ENCODE measurements around the gene VIPR2. TPM values are rescaled to one million over a fixed set of nuclear protein-coding genes. Genes with fewer than 3 reads are reported as not detected.

The VIPR2 gene
- total RNA-seq, 1 donor from 2014 or later, result not detected

DNA sequence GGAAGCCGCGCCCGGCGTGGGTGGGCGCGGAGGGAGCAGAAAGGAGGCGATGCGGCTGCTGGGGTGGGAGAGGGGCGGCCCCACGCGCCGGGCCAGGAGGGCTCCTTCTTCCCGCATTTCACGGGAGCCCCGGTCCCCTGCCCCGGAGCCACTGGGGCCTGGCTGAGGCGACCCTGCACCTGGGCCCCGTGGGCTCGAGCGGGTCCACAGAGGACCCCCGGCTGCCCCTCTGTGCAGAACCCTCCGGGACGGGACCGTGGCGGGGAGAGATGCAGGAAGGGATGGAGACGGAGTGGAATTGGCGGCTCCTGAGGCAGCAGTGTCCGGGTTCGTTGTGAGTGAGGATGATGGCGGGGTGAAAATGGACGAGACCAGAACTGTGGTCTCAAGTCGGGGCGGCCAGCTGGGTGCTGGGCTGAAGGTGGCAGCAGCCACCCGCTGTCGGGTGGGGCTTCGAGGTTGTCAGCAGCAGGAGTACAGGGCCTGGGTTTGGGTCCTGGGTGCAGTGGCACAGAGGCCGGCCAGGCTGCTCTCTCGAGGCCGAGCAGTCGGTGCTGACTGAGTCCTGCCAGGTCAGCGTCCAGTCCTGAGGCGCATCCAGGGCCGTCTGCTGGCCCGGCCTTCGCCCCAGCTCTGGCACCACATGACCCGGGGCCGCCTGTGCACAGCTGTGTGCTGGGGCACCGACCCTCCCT, 80.4 kb downstream of the VIPR2 start:
- DNase-seq, result no peak

DNA sequence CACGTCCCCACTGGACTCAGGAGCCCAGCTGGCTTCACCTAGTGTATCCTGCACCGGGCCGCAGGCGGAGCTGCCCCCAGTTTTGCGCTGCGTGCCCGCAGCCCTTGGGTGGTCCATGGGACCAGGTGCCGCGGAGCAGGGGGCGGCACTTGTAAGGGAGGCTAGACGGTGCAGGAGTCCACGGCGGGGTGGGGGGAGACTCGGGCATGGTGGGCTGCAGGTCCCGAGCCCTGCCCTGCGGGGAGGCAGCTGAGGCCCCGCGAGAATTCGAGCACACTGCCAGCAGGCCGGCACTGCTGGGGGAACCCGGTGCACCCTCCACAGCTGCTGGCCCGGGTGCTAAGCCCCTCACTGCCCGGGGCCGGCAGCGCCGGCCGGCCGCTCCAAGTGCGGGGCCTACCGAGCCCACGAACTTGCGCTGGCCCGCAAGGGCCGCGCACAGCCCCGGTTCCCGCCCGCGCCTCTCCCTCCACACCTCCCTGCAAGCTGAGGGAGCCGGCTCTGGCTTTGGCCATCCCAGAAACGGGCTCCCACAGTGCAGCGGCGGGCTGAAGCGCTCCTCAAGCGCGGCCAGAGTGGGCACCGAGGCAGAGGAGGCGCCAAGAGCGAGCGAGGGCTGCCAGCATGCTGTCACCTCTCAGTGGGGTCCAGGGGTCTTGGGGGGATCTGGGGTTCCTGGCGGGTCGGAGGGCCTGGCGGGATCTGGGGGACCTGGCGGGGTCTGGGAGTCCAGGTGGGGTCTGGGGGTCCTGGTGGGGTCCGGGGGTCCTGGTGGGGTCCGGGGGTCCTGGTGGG, 81.4 kb downstream of the VIPR2 start:
- no peak for DNase-seq

DNA sequence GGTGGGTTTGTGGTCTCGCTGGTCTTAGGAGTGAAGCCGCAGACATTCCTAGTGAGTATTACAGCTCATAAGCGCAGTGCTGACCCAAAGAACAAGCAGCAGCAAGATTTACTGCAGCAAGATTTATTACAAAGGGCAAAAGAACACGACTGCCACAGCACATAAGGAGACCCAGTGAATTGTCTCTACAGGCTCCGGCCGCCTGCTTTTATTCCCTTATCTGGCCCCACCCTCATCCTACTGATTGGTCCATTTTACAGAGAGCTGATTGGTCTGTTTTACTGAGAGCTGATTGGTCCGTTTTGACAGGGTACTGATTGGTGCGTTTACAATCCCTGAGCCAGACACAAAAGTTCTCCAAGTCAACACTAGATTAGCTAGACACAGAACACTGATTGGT, 82.1 kb downstream of the VIPR2 start:
- no peak for DNase-seq

DNA sequence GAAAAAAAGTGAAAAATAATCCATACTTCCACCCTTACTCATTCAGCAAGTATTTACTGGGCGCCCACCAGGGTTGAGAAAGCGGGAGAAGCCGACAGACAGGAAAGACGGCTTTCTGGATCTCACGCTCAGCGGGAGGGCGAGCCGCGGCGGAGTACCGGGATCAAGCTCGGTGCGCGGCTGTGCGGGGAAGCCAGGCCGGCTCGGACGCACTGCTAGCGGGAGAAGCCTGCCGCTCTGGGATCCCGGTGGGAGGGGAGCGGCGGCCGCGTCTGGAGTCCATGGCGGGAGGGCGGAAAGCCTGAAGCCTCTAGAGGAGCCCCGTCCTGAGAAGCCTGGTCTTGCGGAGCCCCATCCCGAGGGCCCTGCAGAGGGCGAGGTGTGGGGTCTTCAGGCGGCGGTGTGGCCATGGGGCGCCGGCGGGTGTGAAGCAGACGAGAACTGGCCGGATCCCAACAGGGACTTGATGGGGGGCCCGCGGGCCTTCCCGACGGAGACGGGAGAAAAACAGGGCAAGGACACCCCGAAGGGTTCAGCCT, 82.9 kb downstream of the VIPR2 start:
- no peak for DNase-seq

DNA sequence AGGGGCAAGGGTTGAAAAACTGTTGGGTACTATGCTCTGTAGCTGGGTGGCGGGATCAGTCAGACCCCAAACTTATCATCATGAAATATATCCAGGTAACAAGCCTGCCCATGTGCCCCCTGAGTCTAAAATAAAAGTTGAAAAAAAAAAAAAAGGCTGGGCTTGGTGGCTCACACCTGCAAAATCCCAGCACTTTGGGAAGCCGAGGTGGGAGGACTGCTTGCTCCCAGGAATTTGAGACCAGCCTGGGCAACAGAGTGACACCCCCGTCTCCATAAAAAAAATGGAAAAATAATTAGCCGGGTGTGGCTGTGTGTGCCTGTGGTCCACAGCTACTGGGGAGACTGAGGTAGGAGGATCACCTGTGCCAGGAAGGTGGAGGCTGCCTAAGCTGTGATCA, 83.5 kb downstream of the VIPR2 start:
- DNase-seq, result no peak

DNA sequence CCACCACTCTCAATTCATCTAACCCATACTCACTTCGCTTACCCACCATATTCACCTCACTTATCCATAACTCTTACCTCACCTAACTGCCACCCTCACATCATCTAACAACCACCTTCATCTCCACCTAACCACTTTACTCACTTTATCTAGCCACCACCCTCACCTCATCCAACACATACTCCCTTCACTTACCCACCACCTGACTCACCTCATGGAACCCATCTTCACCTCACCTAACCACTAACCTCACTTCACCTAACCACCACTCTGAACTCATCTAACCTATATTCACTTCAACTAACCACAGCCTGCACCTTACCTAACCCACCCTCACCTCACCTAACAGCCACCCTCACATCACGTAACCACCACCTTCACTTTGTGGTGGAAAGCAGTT, 84.2 kb downstream of the VIPR2 start:
- no peak for DNase-seq

DNA sequence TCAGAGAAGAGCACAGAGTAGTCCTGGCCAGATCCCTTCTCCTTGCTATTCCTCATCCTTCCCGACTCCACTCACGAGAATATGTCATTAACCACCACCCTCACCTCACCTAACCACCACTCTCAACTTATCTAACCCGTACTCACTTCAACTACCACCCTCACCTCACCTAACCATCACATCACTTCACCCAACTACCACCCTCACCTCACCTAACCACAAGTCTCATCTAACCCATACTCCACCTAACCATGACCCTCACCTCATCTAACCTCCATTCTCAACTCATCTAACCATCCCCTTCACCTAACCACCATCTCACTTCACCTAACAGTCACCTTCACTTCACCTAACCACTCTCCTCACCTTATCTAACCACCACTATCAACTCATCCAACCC, 85.0 kb downstream of the VIPR2 start:
- DNase-seq, result no peak

DNA sequence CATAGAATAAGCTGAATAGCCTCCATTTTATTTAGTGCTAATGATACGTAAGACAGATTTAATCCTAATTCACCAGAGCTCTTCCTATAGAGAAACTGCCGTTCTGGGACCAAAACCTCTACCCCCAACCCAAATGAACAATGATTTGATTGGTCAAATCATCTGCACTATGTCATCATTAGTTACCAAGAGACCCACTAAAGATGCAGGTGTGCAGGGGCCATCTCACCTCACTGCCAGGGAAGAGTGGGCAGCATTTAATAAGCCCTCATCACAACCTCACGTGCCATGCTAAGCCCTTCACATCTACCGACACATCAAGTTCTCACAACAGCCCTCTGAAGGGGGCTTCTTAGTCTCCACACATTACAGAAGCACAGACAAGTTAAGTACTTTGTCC, 87.0 kb downstream of the VIPR2 start:
- no peak for DNase-seq

DNA sequence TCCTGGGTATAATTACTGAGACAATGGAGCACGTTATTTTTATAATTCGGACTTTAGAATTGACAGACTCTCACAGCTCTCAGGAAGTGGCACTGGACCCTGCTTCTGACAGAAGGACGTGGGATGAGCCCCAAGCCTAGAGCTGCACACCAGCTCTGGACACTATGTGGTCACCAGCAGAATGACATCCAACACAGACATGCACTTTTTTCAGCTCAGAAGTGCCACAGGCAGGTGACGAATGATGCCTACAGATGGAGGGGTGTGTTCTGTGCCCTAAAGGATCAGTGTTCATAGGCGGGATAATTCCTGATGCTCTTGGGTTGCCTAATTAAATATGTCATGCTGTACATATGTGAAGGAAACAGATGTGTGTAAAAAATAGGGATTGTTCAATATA, 87.9 kb downstream of the VIPR2 start:
- DNase-seq, result no peak

DNA sequence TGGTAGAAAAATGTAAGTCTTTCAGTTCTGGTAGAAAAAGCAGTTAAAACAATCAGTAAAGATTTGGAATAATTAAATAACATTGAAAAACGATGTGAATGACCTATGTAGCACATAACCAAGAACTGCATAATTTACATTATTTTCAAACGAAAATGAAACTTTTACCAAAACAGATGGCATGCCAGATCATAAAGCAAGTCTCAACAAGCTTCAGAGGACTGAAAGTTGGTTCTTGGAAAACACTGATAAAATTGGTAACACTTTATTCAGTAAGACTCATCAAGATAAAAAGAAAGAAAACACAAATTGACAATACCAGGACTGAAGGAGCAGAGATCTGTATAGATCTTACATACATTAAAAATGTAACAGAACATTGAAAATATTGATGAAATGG, 92.8 kb downstream of the VIPR2 start:
- no peak for DNase-seq

DNA sequence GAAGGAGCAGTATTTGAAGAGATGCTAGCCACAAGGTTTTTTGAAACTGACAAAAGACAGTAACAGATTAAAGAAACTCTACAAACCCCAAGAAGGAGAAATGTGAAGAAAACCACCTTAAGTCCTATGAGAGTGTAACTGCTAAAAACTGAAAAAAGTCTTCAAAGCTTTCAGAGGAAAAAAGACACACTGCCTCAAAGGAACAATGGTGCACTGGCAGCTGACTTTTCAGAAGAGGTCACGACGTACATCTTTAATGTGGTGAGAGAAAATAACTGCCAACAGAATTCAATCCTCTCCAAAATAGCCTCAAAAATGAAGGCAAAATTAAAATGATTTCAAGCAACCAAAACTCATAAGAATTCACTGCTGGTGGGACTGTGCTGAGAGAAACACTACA, 94.0 kb downstream of the VIPR2 start:
- DNase-seq, result no peak

DNA sequence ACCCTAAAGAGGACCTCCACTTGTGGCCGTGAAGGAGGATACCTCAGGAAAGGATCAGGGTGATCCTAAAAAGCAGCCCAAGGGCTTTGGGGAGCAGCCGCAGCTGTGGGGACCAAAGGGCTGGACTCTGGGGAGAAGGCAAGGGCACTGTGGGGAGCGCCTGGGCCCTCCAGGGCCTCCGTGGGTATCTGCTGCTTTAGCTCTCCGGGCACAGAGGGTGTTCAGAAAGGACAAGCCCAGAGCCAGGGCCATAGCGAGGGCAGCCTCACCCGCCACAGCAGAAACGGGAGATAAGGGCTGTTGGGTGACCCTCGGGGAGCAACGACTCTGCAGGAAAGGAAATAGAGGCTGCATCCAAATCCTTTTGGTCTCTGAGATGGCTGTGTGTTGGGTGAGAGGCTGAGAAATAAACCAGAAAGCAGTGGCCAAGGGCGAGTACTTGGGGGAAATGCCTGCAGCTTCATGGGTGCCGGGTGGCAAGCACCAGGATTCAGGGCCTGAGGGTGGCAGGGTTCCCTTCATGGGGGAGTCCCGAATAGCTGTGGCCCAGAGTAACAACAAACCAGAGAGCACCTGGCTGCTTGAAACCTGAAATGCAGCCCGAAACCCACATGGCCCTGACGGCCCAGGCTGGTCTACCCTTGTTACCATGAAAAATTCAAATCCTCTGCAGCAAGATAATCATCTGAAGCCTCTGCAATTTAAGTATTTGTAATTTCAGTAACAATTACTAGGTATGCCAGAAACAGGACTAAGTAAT, 95.2 kb downstream of the VIPR2 start:
- no peak for DNase-seq

DNA sequence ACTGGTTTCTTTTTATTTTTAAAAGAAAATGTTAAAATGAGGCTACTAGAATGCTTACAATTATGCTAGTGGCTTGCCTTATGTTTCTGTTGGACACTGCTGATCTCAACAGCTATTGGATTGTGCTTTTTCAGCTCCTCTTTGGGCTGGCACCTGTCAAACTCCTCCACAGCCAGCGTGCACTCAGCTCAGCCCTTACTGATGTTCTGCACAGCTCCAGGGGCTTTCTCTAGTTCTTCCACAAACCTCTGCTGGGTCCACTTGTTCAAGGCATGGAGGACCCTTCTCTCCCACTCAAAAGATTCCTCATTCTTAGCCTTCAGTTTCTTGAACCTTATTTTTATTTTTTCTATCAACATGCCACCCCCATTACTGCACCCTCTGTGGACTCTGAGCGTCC, 96.0 kb downstream of the VIPR2 start:
- no peak for DNase-seq

DNA sequence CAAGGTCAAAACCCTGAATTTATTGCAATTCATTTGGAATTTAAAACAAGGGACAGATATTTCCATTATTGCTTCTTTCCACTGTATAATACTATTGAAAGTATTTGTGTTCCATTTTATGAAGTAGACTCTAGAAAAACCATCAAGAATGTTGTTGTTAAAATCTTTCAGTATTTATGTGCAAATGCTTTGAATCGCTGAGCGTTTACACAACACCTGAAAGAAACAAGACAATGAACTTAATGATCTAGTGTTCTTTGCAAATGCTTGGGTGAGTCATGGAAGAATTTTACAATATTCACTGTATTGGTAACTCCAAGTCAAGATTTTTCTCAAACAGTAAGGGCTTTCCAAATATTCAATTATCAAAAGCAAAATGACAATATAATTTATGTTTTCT, 97.1 kb downstream of the VIPR2 start:
- no peak for DNase-seq

DNA sequence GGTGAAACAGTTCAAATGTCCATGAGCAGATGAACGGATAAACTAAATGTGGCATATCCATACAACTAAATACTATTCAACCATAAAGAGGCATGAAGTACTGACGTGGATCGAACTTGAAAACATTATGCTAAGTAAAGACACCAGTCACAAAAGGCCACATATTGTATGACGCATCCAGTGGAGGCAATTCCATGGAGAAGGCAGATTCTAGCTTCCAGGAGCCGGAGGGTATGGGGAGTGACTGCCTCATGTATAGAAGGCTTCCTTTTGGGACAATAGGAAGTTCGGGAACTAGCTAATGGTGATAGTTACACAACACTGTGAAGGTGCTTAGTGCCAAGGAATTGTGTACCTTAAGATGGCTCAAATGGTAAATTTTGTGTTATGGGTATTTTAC, 98.4 kb downstream of the VIPR2 start:
- DNase-seq, result no peak

DNA sequence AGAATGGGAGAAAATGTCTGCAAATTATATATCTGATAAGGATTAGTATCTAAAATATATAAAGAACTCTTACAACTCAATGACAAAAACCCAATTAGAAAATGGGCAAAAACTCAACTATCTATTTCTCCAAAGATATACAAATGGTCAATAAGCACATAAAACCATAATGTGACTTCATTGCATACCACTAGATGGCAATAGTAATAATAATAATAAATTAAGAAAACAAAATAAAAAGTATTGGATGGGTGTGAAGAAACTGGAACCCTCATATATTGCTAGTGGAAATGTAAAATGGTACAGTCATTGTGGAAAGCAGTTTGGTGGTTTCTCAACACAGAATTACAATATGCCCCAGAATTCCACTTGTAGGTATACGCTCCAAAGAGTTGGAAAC, 98.8 kb downstream of the VIPR2 start:
- no peak for DNase-seq

DNA sequence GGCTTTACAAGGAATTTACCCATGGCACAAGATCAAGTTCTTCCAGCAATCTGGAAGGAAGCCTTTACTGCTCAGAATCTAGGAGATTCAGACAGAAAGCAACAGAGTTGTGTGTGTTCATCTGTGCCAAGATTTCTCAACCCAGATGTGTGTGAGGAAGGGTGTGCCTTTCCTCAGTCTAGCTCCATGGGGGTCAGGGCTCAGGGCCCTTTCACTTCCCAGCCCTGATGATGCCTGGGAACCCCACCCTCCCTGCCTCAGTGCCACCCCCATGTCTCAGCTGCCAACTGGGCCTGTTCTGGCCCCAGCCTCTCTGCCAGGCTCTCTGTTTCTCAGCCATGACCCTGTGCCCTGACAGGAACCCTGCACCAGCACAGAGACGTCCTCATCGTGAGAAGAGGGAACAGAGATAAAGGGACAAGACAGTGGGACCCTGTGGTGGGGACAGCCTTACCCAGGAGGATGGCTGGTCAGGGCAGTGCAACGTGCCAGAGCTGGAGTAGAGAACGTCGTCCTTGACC, 102.0 kb downstream of the VIPR2 start:
- no peak for DNase-seq

DNA sequence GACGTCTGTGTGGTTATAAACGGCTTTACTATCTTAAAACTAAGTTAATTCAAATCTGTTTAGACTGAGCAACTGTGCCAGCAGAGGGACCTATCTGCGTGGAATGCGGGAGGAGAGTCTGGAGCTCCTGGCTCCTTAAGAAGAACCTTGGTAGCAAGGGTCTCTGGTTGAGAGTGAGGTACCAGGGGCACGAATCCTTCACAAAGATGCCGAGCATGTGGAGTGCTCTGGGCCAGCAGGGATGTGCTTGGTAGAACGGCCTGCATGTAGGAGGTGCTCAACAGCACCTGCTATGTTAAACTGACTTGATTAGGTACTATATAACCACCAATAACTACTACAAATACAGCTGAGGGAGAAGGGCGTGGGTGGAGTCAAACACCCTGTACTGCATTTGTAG, 102.6 kb downstream of the VIPR2 start:
- DNase-seq, result no peak

DNA sequence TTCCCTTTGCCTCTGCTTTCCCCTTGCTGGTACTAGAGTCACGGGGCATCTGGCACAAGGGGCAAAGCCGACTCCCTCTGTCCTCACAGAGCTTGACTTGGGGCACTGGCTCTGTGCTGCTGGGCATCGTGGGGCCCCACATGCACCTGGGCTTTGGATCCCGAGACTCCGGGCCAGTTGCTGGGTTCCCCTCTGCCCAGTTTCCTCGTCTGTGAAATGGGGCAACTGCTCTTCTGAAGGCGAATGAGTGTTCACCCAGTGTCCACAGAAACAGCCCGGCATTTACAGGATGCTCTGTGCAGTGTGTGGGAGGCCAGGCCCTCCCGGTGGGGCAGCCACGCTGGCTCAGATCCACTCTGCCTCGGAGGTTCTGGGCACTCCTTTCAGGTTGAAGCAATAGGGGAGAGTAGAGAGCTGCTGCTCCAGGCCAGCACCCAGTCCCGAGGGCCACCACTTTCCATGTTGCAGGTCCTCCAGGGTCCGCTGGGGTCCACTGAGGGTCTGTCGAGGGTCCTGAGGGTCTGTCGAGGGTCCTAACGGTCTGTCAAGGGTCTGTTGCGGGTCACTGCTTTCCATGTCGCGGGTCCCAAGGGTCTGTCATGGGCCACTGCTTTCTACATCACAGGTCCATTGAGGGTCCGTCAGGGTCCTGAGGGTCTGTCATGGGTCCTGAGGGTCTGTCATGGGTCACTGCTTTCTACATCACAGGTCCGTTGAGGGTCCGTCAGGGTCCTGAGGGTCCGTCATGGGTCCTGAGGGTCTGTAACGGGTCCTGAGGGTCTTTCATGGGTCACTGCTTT, 103.6 kb downstream of the VIPR2 start:
- DNase-seq, result no peak

DNA sequence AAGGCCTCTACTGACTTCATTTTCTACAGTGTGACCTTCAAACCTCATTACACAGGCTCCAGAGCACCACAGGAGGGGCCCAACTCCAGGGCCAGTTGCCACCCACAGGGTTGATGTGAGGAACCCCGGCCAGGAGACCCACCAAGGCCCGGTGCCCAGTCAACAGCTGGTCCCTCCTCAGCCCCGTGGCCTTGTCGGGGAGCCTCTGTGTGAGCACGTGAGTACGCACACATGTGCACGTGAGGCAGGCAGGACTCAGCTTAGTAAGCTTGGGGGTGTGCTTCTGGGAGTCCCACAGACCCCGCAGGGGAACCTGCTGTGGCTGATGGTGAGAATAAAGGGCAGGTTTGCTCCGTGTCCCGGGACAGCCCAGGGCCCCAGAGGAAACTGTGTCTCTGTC, 104.5 kb downstream of the VIPR2 start:
- no peak for DNase-seq

DNA sequence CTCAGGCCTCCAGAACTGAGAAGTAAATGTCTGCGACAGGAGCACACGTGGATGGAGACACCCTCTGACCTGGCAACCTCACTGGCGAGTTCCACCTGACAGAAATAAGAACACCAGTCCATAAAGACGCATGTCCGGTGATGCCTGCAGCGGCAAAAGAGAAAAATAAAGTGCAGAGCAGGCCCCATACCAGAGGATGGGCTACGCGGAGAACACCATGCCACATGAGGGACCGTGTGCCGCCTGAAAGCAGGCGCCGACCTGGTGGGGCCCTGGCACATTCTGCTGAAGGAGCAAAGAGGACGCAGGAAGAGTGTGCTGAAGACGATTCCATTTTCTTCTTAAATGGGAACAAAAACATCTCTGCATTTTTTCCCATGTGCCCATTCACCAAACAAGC, 105.0 kb downstream of the VIPR2 start:
- no peak for DNase-seq

DNA sequence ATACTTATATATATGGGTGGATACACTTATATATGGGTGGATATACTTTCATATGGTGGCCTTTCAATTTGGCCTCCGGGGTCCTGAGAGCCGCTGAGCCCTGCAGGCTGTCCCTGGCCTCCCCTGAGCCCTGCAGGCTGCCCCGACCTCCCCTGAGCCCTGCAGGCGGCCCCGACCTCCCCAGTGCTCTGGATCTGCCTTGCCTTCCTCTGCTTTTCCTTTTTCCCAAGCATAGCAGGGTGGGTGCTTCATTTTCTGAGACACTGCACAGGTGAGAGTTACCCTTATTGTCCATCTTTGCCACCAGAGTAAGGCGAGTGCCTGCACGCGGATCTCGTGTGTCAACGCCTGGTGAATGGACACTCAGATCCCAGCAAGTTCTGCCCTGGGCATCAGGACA, 106.6 kb downstream of the VIPR2 start:
- DNase-seq, result no peak

Measured in dermis blood vessel endothelial cell (primary cell).